ENCODE data around the gene SLC25A20. TPM values are rescaled to one million over a fixed set of nuclear protein-coding genes. Genes with fewer than 3 reads are reported as not detected.
"Not testable (repeated sequence)": the region's sequence is repeated elsewhere in the genome, so short reads cannot be mapped to it uniquely, and the experiment has no call there.

SLC25A20 gene, protein sequence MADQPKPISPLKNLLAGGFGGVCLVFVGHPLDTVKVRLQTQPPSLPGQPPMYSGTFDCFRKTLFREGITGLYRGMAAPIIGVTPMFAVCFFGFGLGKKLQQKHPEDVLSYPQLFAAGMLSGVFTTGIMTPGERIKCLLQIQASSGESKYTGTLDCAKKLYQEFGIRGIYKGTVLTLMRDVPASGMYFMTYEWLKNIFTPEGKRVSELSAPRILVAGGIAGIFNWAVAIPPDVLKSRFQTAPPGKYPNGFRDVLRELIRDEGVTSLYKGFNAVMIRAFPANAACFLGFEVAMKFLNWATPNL
- 23.7 and 37.9 TPM in 2 replicates for total RNA-seq
- 30.2 TPM for polyA plus RNA-seq (2012)

DNA sequence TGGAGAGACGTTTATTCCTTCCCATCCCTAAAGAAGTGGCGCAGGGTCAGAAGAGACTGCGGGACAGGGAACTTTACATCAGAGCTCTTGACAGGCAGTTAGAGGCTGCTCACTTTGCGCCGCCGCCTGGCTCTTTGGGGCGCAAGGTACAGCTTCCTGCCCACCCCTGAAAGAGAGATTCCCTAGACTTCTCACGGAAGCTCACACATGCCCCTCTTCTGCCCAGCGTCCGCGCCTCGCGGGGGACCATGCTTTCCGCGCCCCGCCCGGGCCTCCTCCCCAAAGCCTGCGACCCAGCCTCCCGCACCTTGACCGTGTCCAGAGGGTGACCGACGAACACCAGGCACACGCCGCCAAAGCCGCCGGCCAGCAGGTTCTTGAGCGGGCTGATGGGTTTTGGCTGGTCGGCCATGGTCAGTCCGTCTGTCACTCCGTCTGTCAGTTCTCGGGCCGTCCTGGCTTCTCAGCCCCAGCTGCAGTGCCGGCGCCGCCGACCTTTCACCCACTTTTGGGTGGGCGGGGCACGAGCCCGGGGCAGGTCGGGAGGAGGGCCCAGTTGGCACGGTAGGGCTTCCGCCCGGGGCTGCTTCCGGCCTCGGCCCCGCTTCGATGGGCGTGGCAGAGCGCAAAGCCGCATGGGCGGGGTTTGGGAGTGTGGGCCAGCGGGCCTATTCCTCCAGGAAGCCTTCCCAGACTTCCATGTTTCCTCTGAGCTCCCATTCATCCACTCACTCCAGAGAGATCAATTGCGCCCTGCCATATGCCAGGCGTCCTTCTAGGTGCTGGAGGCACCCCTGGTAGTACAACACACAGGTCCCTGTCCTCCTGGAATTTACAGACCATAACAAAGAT lies at the start of gene SLC25A20:
Gene SLC25A20 (minus strand): TSS at position 500 of the 852 bp plus-strand sequence. CDS start 88 bp downstream, at position 412.
- peak; percentile 92 for DNase-seq (ENCODE audit: low read depth)

GRCh38 chr3:48945891-48946549 lies 47.3 kb upstream of the SLC25A20 start:
- no peak for DNase-seq (ENCODE audit: low read depth)

DNA sequence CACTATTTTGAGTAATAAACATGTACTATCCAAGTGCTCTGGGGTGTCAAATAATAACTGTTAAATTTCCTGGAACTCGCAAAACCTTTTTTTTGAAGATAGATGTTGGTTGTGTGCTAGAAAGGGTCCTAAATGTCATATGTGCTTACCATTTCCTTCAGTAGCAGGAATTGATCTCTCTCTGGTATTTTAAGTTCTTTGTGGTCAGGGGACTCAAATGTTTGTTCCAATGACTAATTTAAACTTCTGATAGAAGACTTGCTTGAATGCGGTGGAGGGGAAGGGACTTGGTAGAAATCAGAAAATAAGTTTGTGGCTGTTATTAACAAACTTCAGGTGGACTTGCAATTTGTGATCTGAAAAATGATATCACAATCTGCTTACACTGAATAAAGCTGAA lies 46.8 kb upstream of the SLC25A20 start:
- DNase-seq (ENCODE audit: low read depth), result no peak

GRCh38 chr3:48938689-48939088 lies 40.0 kb upstream of the SLC25A20 start:
- DNase-seq (ENCODE audit: low read depth), result no peak

GRCh38 chr3:48938156-48938555 lies 39.5 kb upstream of the SLC25A20 start:
- no peak for DNase-seq (ENCODE audit: low read depth)

GRCh38 chr3:48935530-48935929 lies 36.8 kb upstream of the SLC25A20 start:
- no peak for DNase-seq (ENCODE audit: low read depth)

DNA sequence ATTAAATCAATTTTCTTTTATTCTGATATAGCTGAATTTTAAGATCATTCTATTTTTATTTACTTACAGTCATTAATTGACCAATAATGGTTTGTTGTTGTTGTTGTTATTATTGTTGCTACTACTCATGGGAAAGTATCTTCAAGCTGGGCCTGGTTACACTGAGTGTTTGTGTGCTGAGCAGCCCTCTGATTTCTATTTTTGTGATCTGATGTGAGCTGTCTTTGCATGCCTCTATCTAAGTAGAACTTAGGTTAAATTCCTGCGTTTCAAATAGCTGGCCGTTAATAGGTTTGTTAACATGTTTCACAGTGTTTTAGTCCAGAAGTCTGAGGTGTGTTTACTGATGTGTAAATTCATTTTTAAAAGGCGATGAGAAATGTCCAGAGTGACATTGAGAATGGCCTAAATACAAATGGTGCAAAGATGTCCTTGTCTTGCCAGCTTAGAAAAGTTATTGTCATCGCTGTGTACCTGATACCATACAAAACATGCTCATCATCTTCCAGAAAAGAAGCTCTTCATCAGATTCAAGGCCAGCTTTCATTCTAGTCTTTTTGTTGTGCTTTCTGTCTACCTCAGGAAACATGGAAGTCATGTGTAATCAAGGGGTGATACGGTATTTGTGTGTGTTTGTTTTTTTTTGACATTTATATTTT lies 35.8 kb upstream of the SLC25A20 start:
- peak; percentile 49 for DNase-seq (ENCODE audit: low read depth)

GRCh38 chr3:48931944-48932580 lies 33.4 kb upstream of the SLC25A20 start:
- DNase-seq (ENCODE audit: low read depth), result no peak

- no peak for DNase-seq (ENCODE audit: low read depth)
Measured at GRCh38 chr3:48930590-48930989, 31.9 kb upstream of the SLC25A20 start.

GRCh38 chr3:48929358-48930035 lies 30.8 kb upstream of the SLC25A20 start:
- DNase-seq (ENCODE audit: low read depth), result no peak

DNA sequence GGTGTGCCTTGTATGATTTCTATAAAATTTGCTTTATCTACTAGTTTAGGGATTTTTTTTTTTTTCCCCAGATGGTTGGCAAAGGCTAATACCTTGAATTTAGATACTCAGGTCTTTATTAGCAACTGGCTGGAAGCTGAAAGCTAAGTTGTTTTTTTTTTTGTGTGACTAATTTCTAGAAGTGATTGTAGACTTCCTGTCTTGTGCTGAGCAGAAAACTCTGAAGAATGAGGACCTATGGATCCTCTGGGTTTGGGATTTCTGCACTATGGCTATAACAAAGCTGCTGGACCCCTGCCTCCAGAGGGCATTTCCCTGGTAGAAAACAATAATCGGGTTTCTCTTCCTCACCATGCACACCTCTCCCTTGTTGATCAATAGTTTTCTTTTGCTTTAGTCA lies 30.0 kb upstream of the SLC25A20 start:
- no peak for DNase-seq (ENCODE audit: low read depth)

- no peak for DNase-seq (ENCODE audit: low read depth)
Measured at GRCh38 chr3:48927928-48928327, 29.2 kb upstream of the SLC25A20 start.

- DNase-seq (ENCODE audit: low read depth), result peak; percentile 18
Measured at GRCh38 chr3:48926425-48927392, 28.0 kb upstream of the SLC25A20 start.

- peak; percentile 57 for DNase-seq (ENCODE audit: low read depth)
Measured at GRCh38 chr3:48919215-48920138, 20.8 kb upstream of the SLC25A20 start.

GRCh38 chr3:48918388-48919214 lies 19.9 kb upstream of the SLC25A20 start, which contains the start of gene ARIH2:
ARIH2 (plus strand) TSS chr3:48918842; CDS start chr3:48927559, 8,717 bp downstream.
- peak; percentile 95 for DNase-seq (ENCODE audit: low read depth)

DNA sequence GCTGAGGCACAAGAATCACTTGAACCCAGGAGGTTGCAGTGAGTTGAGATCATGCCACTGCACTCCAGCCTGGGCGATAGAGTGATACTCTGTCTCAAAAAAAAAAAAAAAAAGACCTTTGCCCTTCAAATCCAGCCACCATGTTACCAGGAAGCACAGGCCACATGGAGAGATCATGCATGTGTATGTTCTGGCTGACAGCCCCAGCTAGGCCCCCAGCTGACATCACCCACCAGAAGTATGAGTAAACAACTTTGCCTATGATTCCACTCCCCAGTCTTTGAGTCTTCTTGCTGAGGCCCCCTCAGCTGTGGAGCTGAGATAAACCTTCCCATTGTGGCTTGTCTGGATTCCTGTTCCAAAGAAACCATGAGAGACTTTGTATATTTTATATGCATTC lies 16.6 kb upstream of the SLC25A20 start:
- no peak for DNase-seq (ENCODE audit: low read depth)

DNA sequence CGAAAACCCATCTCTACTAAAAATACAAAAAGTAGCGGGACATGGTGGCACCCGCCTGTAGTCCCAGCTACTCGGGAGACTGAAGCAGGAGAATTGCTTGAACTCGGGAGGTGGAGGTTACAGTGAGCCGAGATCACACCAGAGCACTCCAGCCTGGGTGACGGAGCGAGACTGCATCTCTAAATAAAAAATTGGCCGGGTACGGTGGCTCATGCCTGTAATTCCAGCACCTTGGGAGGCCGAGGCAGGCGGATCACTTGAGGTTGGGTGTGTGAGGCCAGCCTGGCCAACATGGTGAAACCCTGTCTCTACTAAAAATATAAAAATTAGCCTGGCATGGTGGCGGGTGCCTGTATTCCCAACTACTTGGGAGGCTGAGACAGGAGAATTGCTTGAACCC lies 8.3 kb upstream of the SLC25A20 start:
- not testable (repeated sequence) for DNase-seq (ENCODE audit: low read depth)

Measured in myocyte (in vitro differentiated cells).